ENCODE results near the gene SLC15A4.

- TF ChIP-seq, protein P1, sequence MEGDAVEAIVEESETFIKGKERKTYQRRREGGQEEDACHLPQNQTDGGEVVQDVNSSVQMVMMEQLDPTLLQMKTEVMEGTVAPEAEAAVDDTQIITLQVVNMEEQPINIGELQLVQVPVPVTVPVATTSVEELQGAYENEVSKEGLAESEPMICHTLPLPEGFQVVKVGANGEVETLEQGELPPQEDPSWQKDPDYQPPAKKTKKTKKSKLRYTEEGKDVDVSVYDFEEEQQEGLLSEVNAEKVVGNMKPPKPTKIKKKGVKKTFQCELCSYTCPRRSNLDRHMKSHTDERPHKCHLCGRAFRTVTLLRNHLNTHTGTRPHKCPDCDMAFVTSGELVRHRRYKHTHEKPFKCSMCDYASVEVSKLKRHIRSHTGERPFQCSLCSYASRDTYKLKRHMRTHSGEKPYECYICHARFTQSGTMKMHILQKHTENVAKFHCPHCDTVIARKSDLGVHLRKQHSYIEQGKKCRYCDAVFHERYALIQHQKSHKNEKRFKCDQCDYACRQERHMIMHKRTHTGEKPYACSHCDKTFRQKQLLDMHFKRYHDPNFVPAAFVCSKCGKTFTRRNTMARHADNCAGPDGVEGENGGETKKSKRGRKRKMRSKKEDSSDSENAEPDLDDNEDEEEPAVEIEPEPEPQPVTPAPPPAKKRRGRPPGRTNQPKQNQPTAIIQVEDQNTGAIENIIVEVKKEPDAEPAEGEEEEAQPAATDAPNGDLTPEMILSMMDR (IDR thresholded peaks at IDR 0.05), result no peak
- TF ChIP-seq POLR2AphosphoS5 (IDR thresholded peaks at IDR 0.05), result no peak
Measured at GRCh38 chr12:128793701-128794100, 30.1 kb downstream of the SLC15A4 start.
